Stimulated activated CD4-positive, alpha-beta T cell treated with anti-CD3 and anti-CD28 coated beads, Interleukin-12 subunit alpha, Interleukin-12 subunit beta, amount 100 ng/mL, for 24 hours (primary cell): ENCODE measurements around the gene PNLIPRP1.

Experiments
- DNase-seq, 2 experiments: peaks; one replicate each; pipeline ENCODE4 v3.0.0-alpha.2; 2020; ENCODE audit warnings: low read depth in 2 of 2

Gene PNLIPRP1

DNA sequence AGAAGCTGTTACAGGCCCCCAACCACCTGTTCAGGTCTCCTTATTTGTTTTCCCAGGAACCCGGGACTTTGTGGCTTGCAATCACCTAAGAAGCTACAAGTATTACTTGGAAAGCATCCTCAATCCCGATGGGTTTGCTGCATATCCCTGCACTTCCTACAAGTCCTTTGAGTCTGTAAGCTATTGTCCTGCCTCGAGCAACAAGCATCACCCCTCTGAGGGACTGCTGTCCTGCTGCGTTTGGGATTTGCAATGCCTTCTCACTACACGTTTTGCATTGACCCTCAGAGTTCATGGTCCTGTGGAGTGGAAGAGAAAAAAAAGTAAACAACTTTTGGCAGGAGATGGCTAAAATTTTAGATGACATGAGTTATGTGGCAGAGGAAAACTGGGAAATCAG is 9.2 kb downstream of the PNLIPRP1 start:
- no peak for DNase-seq

DNA sequence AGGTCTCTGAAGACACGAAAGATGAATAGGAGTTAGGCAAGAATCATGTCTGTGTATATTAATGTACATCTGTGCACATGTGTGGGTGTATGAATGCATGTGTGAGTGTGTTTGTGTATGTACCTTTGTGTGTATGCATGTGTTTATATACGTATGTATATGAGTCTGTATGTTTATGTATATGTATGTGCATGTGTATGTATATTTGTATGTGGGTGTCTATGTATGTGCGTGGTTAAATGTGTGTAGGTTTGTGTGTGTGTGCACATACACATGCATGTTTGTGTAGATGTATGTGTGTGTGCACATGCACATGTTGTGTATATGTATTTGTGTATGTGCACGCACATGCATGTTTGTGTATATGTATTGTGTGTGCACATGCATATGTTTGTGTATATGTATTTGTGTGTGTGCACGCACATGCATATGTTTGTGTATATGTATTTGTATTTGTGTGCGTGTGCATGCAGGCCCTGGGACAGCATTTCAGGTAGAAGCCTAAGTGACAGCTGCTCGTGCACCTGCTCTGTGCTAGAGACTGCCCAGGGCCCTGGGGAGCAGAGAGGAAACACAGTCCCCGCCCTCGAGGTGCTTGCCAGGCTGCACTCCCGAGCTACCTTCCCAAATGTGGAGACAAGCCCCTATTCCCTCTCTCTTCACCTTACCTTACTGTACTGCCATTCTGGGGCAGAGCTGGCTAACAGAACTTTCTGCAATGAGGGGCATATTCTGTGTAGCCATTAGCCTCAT is 12.1 kb downstream of the PNLIPRP1 start:
- DNase-seq: no peak

DNA sequence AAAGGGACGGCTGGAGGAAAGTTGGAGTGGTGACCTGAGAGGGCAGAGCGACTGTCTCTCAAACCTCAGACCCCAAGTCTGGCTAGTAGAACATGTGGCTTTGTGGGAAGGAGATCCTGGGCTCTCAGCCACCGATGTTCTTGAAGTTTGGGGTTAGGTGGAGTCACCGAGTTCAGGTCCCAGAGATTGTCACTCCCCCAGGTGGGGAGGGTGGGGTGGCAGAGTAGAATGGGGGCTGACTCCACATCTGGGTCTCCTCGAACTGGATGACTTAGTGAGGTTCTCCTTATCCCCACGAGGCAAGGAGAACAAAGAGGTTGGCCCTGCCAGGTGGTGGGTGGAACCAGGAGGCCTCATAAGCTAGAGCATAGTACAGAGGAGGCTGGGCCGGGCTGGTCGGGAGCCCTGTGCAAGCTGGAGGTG is 15.3 kb downstream of the PNLIPRP1 start:
- no peak for DNase-seq

DNA sequence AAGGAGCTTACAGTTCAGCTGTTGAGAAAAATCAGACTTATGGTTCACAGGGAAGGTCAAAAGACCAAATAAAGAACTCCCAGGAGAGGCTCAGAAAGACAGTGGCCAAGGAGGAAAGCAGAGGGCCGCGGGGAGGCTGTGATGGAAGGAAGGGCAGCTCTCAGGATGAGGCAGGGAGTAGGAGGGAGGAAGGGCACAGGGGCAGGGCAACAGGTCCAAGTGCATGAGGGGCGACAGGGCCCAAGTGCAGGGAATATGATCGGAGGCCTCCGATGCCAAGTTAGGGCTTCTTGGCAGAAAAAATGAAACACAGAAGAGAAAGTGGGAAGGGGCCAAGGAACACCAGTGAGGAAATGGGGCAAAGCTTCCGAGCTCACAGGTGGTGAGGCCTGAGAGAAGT is 16.6 kb downstream of the PNLIPRP1 start:
- DNase-seq: no peak

DNA sequence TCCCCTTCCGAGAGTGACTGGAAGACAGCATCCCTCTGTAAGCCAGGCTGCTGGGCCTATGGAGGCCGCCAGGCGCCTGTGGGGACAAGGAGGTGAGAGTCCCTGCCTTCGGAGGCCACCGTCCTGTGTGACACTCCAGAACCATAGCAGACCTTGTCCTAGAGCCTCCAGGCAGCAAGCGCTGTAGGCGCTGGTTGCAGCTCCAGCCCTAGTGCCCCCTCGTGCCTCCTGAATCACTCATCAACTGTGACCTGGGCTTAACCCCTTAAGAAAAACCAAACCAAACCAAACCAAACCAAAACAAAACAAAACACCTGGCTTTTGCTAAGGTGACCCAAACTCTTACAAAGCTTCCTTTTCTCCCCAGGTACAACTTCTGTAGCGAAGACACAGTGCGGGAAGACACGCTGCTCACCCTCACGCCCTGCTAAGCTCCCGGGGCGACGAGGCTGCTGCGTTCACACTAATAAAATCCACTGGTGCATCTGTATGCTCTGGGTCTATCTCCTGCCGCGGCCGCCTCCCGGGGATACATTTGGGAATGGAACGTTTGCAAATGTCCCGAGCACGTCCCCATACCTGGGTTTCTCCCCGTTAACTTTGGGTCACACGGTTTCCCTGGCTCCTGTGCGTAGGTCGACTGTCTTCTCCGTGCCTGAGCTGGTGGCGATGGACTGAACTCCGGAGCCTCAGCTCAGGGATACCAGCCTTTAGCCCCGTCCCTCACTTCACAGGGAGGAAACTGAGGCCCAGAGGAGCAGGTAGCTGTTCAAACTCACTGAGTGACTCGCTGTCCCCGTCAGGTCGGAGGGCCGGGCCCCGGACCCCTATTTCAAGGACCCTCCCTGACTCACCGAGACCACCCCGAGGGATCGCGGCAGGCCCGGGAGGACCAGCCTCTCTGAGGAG is 18.2 kb downstream of the PNLIPRP1 start:
- DNase-seq: no peak

DNA sequence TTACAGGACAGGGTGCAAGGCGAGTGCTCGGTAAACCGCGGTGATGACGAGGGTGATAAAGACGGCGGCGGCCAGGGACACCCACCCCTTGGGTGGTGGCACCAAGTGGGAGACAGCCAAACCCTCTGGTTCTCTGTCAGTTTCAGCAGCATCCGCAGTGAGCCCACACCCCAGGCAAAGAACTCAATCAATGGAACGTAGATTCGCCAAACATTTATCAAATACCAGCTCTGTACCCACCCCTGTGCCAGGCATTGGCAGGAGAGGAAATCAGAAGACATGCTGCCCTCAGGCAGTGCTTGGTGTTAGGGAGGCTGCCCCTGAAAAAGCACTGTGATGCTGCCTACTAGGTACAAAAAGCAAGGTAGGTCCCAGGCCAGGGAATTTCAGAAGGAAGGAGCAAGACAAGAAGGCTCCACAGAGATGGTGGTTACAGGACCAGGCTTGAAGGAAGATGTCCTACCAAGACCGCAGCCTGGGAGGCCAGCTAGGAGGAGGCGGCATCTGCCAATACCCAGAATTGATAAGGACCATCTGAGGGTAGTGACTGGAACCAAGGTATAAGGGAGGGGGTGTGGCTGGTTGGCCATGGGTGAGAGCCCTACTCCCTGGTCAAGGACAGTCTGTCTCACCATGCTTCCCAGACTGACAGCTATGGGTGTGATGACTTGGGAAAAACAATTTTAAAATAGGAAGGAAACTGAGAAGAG is 19.8 kb downstream of the PNLIPRP1 start:
- DNase-seq: no peak

DNA sequence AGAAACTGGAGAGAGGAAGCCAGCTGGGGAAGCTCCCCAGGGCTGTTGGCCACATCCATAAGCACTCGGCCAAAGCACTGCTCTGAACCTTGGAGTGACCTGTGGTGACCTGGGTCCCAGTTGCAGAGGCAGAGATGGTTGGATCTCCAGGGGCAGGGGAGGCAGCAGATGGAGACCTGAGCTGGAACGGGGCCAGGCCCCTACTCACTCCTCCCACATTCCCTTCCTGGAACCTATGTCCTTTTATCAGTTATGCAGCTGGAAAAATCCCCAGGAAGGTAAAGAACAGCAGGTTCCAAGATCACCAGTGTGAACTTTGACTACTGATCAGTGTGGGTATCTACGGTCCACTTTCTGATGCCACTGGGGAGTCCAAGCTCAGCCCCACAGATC is 20.4 kb downstream of the PNLIPRP1 start:
- DNase-seq: no peak

DNA sequence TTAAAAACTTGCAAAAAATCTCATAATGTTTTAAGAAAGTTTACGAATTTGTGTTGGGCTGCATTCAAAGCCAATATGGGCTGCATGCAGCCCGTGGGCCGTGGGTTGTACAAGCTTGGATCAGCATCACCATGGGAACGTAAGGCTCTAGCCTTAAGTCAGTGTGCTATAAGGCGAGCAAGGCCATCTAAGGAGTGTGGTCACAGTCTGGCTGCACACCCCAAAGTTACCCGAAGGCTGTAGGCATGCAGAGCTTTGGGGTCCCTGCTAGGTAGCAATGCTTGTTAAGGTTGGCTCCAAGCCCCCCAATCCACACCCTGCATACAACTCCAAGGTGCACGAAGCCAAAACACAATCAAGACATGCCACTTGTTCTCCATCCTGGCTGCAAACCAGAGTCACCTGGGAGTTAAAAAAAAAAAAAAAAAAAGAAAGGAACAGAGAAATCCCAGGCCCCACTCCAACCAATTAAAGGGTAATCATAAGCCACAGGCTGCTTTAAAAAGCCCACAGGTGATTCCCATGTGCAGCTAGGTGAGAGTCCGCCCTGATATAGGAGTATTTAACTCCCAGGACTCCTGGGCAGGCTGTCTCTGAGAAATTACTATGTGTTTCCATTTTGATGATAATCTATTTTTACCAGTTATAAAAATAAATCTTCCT is 21.5 kb downstream of the PNLIPRP1 start:
- DNase-seq: no peak

DNA sequence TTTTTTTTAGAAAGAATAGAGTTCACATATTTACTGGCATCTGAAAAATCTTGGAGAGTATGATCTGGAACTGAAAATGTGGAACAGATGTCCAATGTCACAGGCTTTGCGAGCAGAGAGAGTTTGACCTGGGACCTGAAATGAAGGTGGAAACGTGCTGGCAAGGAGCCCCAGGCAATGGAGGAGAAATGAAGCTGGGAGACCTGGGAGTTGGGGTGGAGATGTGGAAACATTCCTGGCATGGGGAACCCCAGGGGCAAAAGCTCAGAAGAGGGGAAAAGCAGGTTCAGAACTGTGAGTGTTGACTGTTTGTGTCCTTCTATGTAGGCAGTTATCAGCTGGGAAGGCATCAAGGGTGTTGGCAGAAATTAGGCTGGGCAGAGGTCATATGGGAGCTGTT is 22.7 kb downstream of the PNLIPRP1 start:
- DNase-seq: no peak

DNA sequence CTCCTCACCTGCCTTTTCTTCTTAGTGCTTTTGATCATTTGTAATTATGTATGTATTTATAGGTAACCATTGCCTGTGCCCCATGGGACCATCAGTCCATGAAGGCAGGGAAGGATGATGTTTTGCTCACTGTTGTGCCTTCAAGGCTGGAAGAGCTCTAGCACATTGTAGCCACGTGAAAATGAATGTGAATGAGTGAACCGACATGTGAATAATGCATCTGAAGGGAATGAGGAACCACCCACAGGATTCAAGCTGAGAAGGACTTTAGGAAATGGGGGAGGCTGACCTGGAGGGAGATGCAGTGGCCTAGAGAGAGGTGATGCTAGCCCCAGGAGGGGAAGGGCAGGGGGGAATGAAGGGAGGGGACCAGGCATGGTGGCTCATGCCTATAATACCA is 24.0 kb downstream of the PNLIPRP1 start:
- no peak for DNase-seq

DNA sequence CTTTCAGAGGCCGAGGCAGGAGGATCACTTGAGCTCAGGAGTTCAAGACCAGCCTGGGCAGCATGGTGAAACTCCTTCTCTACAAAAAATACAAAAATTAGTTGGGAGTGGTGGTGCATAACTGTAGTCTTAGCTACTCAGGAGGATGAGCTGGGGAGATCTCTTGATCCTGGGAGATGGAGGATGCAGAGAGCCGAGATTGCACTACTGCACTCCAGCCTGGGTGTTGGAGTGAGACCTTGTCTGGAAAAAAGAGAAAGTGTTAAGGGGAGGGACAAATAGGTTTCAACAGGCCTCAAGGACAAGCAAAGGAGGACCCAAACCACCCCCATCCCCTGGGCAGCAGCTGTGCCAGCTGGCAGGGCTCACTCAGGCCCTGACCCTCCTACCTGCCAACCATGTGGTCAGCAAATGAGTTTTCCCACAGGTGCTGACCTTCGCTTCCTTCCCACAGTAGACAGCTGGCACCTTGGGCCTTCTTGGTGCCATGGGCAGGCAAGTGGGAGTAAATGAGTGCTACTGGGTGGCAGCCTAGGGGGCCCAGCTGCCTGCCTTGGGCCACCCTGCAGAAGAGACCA is 24.5 kb downstream of the PNLIPRP1 start:
- DNase-seq: no peak

DNA sequence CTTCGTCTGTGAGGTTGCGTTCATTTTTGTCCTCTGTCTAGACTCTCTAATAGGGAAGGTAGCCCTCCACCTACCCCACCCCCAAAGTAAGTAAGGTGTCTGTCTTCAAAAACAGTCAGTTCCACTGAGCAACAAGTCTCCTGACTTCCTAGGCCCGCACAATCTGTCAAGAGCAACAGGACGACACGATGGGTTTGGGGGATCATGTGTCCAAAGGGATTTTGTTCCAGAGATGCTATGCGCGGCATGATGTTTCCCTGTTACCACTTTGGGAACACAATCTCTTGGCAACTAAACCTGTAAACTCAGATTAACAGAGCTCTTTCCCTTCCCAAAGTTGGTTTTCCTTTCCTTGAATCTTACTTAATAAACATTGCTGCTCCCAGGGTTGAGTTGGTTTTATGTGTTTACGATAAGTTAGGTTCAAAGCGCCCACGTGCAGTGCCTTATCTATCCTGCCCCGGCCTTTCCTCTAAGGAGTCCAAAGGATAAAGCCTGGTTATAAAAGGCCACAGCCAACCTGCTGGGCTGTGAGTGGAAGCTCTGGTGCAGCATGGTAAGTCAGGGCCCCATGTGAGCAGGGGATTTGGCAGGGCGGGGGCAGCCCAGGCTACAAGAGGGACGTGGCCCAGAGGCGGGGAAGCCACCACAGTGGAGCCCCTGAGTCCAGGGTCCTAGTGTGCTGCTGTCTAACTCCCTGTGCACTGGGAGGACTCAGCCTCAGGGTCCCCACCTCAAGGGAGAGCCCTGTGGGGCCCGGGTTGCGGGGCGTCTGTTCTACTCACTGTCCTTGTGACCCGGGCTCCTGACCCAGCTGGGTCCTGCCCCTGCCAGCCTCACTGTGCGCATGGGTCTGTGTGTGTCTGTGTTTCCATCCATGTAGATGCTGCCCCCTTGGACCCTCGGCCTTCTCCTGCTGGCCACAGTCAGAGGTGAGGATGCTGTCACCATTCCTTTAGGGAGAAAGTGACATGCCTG is 30.0 kb downstream of the PNLIPRP1 start, which contains the start of gene PNLIPRP2:
TSS of gene PNLIPRP2 (plus strand) at position 531 of the 978 bp plus-strand sequence.
- DNase-seq: no peak

DNA sequence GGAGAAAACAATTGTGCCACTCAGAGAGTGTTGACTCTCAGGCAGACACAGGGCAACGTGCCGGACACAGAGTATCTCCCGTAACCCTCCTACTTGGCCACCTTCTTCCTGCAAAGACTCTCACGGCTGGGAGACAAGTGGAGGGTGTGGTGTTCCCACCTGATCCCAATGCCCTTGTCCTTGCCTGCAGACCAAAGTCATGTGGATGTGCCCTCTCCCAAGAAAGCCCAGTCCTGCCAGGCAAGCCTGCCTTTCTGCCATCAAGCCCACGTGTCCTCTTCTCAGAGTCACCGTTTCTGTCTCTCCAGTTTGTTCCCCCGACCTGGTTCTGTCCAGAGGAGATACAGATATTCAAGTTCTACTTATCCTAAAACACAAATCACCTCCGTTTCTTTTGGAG is 30.7 kb downstream of the PNLIPRP1 start:
- no peak for DNase-seq

DNA sequence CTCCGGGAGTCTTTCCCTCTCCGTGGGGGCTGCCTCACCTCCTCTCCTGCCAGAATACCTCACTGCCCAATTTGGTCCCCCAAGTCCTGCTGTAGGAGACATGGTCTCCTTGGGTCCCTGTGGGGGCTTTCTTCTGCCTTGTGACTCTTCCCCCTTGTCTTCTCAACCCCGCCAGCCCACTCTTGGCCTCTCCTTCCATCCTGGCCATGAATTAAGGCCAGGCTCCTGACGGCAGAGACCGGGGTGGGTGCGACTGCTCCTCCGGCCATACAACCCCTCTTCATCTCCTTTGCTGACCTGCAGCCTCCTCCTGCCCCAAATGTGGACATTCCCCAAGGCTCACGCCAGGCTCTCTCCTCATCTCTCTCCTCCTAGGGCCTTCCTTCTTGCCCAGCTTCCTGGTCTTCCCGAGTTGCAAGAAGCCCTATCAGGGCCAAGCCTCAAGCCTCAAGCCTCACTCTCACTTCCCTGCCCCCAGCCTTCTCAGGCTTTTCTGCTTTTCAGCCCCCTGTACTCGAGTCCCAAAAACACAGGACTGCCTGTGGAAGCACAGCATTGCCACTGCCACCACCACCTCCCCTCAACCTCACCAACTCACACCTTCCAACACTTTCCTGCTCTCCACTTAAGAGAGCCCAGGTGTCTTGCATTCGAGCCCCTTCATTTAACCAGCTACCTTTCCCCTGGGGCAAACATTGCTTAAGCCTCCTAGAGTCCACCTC is 31.3 kb downstream of the PNLIPRP1 start:
- no peak for DNase-seq

DNA sequence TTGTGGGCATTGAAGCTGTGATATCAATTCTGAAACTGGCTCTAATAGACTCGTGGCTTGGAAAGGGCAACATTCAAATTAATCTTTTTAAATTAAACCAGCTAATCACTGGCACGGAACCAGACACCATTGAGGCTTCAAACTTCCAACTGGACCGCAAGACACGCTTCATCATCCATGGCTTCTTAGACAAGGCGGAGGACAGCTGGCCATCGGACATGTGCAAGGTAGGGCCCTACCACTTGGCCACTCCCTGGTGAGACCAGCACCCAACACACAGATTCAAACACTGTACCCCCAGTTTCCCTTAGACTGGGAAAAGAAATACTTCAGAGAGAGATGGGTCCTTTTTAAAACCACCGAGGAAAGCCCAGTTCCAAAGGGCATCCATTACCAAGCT is 35.1 kb downstream of the PNLIPRP1 start:
- DNase-seq: no peak

DNA sequence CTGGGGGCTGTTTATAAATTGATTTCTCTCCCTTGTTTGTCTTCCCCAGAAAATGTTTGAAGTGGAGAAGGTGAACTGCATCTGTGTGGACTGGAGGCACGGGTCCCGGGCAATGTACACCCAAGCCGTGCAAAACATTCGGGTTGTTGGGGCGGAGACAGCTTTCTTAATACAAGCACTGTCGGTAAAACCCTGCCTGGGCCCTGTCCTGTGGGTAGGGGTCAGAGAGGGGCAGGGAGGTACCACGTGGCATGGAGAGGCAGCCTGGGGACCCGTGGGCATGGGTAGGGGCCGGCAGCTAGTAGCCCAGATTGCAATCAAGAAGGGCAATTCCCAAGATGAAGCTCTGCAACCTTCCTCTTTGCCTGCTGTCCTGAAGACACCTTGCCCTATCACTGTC is 36.1 kb downstream of the PNLIPRP1 start:
- no peak for DNase-seq

DNA sequence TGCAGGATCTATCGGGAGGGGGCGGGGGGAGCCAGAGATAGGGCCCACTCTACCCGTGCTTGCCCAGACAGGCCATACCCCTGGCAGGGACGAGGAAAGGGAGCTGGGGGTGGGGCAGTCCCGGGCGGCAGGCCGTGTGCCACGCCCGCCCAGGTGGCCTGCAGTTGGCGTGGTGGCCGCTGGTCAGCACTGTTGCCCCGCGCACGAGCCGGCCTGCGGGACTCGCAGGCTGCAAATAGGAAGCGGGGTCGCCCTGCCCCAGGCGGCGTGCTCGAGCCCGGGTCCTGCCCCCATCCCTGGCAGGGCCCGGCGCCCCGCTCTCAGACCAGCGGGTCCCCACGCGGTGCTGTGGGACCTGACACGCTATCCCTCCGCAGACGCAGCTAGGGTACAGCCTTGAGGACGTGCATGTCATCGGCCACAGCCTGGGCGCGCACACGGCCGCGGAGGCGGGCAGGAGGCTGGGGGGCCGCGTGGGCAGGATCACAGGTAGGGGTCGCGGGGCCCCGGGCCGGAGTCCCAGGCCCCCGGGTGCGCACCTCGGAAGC is 36.7 kb downstream of the PNLIPRP1 start:
- DNase-seq: no peak

DNA sequence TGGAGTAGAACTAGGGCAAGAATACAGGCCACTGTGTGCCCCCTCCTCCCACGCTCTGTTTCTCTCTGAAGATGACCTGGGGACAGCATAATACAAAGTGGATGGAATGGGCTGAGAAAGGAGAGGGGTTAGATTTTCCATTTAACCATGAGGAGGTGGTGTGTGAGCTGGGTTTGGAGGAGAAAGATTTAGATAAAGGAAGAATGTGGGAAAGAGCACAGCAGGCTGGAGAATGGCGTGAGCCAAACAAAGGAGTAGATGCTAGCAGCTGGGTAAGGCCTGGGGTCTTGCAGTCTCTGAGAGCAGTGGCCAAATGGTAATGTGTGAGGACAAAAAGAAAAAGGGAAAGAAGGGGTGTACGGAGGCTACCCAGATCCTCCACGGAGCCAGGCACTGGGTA is 38.6 kb downstream of the PNLIPRP1 start:
- no peak for DNase-seq

DNA sequence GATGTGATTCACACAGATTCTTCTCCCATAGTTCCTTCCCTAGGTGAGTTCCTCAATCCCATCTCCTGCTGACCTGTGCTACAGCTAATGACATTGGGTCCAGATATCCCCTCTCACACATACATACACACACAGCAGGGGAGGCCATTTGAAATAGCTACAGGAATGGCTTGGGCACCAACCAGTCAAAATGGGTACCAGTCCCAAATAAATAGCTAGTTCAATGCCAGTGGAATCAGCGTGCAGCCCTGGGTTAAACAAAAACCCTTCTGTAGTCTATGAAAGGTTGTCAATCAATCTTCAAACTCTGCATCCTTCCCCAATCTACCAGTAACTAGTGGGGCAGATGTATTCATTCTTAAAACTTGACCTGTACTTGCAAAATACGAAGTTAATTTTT is 39.3 kb downstream of the PNLIPRP1 start:
- DNase-seq: no peak
